OCI-LY1 (cell line): ENCODE data around the gene KCNJ16.

Source experiments
- CTCF ChIP-seq: fragments of 200-600 bp; sonication (generic), shearing (Covaris generic); IDR thresholded peaks from 2 replicates; pipeline ENCODE4 v1.5.1; 2017; ENCODE audit warnings: mild to moderate bottlenecking, antibody characterized with exemption, low read length, moderate library complexity, mixed read lengths
- EZH2 ChIP-seq: fragments of 200-600 bp; sonication (generic), shearing (Covaris generic); IDR thresholded peaks from 2 replicates; pipeline ENCODE4 v1.8.0; 2017; ENCODE audit warnings: borderline replicate concordance, mixed run types, mild to moderate bottlenecking, antibody characterized with exemption, low read length, moderate library complexity, mixed read lengths

- no peak for TF ChIP-seq CTCF
- no peak for TF ChIP-seq EZH2
These were observed 34.5 kb downstream of the KCNJ16 start for GRCh38 chr17:70109497-70109896.
